Thoracic aorta (tissue), 2 donors: ENCODE results near the gene SKIL. TPM values are rescaled to one million over a fixed set of nuclear protein-coding genes. Genes with fewer than 3 reads are reported as not detected.

Experiments used
- ATAC-seq: fragments of 150-250 bp; one replicate; pipeline ENCODE4 v1.8.0; 2017; ENCODE audit warnings: low read depth; ENCODE audit not compliant: insufficient number of reproducible peaks, low FRiP score
- DNase-seq: peaks from one replicate; pipeline ENCODE4 v3.0.0-alpha.2; 2020; ENCODE audit warnings: low spot score
- H3K27ac ChIP-seq, 2 donors: fragments of 200-600 bp; sonication (generic); 1 replicate in 1 of 2; 2 replicates in 1 of 2; pipeline ENCODE4 v1.5.1; 2016; ENCODE audit warnings: mild to moderate bottlenecking in 2 of 2, moderate library complexity in 2 of 2
- H3K27me3 ChIP-seq: fragments of 200-600 bp; sonication (generic); replicated peaks from 2 replicates; pipeline ENCODE4 v1.6.0; 2016; ENCODE audit warnings: mild to moderate bottlenecking; ENCODE audit not compliant: insufficient read depth
- H3K36me3 ChIP-seq: fragments of 200-600 bp; sonication (generic); one replicate; pipeline ENCODE4 v1.5.1; 2016
- H3K4me1 ChIP-seq, 2 donors: fragments of 200-600 bp; sonication (generic); 1 replicate in 1 of 2; 2 replicates in 1 of 2; pipeline versions ENCODE4 v1.5.1 to v1.6.0; 2016; ENCODE audit warnings: low read depth in 2 of 2, mild to moderate bottlenecking in 1 of 2; ENCODE audit not compliant: control insufficient read depth in 1 of 2
- H3K4me3 ChIP-seq: fragments of 200-600 bp; sonication (generic); 2 replicates; pipeline ENCODE4 v1.5.1; 2016; ENCODE audit warnings: mild to moderate bottlenecking
- H3K9me3 ChIP-seq: fragments of 200-600 bp; sonication (generic); 2 replicates; pipeline ENCODE4 v1.5.1; 2016
- total RNA-seq, 2 donors: library from RNA; depleted of rRNA; stranded (reverse); fragments of >200 nt; gene quantifications; one replicate each; pipeline versions ENCODE4 v1.1.0 to v1.2.3, GENCODE V29; 2016
- TF ChIP-seq, protein P1 (sequence below): fragments of 200-600 bp; sonication (generic); IDR thresholded peaks from one replicate; pipeline ENCODE4 v1.5.1; 2019; ENCODE audit warnings: antibody characterized with exemption

Gene SKIL
- total RNA-seq, 2 donors from 2014 or later, result 60.1 to 104 TPM

DNA sequence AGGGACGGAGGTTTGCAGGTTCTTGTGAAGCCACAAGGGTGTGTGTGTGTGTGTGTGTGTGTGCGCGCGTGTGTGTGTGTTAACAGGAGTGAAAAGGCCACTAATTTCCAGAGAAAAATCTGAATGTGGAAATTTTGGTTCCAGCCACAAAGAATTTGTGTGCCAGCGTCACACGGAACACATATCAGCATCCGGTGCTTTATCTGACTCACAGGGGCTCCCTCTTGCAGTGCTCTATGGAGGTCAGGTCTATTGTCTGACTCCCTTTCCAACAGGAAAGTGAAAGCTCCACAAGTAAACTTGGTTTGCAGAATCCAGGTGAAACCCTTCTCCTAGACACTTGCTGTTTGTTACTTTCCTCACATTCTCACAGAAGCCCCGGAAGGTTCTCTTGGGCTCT lies 67.4 kb downstream of the SKIL start:
- Histone ChIP-seq H3K36me3 (no peaks in the 10 kb centered on the region), H3K27me3 (no peaks in the 10 kb centered on the region), H3K4me3 (no peak overlapping the region), H3K9me3 (no peaks in the 10 kb centered on the region), H3K4me1 (peaks cover 0 to 15% of the 10 kb centered on the region in 2 donors), H3K27ac (no peak overlapping the region)
- TF ChIP-seq, protein P1, sequence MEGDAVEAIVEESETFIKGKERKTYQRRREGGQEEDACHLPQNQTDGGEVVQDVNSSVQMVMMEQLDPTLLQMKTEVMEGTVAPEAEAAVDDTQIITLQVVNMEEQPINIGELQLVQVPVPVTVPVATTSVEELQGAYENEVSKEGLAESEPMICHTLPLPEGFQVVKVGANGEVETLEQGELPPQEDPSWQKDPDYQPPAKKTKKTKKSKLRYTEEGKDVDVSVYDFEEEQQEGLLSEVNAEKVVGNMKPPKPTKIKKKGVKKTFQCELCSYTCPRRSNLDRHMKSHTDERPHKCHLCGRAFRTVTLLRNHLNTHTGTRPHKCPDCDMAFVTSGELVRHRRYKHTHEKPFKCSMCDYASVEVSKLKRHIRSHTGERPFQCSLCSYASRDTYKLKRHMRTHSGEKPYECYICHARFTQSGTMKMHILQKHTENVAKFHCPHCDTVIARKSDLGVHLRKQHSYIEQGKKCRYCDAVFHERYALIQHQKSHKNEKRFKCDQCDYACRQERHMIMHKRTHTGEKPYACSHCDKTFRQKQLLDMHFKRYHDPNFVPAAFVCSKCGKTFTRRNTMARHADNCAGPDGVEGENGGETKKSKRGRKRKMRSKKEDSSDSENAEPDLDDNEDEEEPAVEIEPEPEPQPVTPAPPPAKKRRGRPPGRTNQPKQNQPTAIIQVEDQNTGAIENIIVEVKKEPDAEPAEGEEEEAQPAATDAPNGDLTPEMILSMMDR, result no peak
- DNase-seq (no peak), ATAC-seq (no peak)

DNA sequence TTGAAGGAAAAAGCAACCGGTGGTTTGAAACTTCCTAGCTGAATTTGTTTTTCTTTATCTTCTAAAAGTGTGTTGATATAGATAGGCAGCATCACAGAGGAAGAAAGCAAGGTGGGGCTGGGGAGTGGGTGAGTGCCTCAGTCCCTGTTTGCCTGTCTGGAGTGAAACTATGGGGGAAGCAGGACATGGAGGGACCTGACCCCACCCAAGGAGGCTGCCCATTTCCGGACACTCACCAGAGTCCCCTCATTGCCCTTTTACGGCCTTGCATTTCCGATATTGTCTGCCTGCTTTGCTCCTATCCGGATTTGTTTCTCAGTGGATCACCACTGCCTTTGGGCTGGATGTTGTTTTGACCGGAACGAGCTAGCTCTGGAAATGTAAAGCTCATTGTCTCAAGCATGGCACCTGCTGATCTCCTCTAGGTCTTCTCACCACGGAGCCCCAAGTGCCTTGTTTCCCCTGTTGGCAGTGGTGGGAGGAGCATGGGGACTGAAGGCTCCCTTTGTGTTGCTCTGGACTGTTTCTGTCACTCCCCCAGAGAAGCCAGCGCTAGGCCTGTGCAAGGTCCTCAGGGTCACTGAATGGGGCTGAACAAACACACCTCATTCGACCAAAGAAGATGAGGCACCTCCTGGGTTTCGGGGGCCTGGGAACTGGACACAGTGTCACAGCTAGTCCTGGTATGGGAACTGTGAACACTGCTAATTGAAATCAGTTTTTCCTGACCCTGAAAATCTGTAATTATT lies 68.2 kb downstream of the SKIL start:
- H3K4me1 ChIP-seq, result peaks cover 0 to 11% of the 10 kb centered on the region in 2 donors
- H3K4me3 ChIP-seq, result no peak overlapping the region
- no peak overlapping the region for H3K27ac ChIP-seq
- H3K27me3 ChIP-seq, result no peaks in the 10 kb centered on the region
- TF ChIP-seq, protein P1, result no peak
- H3K9me3 ChIP-seq, result no peaks in the 10 kb centered on the region
- DNase-seq (no peak), ATAC-seq (no peak)
- H3K36me3 ChIP-seq, result no peaks in the 10 kb centered on the region

DNA sequence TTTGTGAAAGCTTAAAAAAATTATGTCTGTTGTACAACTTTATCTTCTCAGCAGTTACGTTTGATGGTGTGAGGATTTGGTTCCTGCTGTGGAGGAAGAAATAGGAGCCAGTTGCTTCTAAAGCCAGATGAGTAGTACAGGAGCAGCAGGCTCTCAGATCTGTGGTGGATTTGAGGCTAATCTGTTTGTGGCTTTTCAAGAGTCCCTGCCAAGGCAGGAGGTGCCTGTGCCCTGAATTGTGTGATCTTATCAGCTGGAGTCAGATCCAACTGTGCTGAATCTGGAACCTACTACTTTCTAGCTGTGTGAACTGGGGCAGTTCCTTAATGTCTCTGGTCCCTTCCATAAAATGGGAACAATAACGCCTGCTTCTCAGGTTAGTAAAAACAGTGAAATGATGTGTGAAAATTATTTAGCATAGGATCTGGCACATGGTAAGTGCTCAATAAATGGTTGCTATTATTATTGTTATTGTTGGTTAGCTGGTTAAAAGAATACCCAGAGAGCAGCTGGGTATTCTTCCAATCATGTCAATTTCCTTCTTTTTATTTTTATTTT lies 68.8 kb downstream of the SKIL start:
- no peak overlapping the region for H3K4me3 ChIP-seq
- H3K36me3 ChIP-seq, result no peaks in the 10 kb centered on the region
- H3K27ac ChIP-seq, result no peak overlapping the region
- no peaks in the 10 kb centered on the region for H3K9me3 ChIP-seq
- ATAC-seq, result no peak
- DNase-seq, result no peak
- TF ChIP-seq, protein P1, result no peak
- H3K4me1 ChIP-seq, result peaks cover 0 to 4% of the 10 kb centered on the region in 2 donors
- no peaks in the 10 kb centered on the region for H3K27me3 ChIP-seq

DNA sequence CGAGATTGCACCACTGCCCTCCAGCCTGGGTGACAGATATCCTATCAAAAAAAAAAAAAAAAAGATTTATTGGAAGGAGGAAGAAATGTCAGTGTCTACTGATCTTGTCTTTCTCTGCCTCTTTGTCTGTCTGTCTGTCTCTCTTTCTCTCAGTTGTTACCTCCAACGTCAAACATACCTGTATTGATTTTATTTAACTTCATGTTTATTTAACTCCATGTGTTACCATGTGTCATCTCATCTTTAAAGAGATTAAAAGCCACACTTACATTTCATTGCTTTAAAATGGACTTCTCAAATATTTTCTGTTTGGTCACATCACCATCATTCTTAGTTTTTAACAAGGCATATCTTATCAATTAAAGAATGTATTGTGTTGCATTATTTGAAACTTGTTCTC lies 70.6 kb downstream of the SKIL start:
- H3K27ac ChIP-seq, result no peak overlapping the region
- H3K4me3 ChIP-seq, result no peak overlapping the region
- no peaks in the 10 kb centered on the region for H3K27me3 ChIP-seq
- no peaks in the 10 kb centered on the region for H3K4me1 ChIP-seq
- DNase-seq, result no peak
- ATAC-seq, result no peak
- H3K36me3 ChIP-seq, result no peaks in the 10 kb centered on the region
- TF ChIP-seq, protein P1, result no peak
- H3K9me3 ChIP-seq, result no peaks in the 10 kb centered on the region

DNA sequence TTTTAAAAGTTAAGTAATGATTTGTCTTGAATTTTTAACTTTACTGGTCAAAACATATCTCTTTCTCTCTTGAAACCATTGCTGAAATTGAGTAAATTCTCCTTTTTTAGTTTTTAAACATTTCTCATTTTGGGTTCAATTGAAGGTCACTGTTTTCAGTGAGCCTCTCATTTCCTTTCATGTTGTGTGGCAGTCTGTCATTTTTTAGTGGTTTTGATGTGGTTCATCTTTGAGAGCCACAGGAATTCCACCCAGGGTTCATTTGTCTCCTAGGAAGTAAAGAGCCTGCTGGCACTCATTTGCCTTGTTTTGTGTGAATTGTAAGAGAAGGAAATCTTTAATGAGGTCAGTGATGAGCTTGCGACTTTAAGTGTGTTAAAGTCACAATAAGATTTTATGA lies 71.5 kb downstream of the SKIL start:
- no peaks in the 10 kb centered on the region for H3K27me3 ChIP-seq
- ATAC-seq (no peak), DNase-seq (no peak)
- no peaks in the 10 kb centered on the region for H3K36me3 ChIP-seq
- TF ChIP-seq, protein P1, result no peak
- no peaks in the 10 kb centered on the region for H3K4me1 ChIP-seq
- no peak overlapping the region for H3K4me3 ChIP-seq
- H3K9me3 ChIP-seq, result no peaks in the 10 kb centered on the region
- H3K27ac ChIP-seq, result no peak overlapping the region
